Uterus (tissue), 2 donors: Measurements from ENCODE around the gene GATAD2B.

Experiments used
- CTCF ChIP-seq, 4 experiments: fragments of 200-600 bp in 2 of 4; fragments of 450-650 bp in 2 of 4; sonication (generic) in 2 of 4; IDR thresholded peaks; one replicate each; pipeline ENCODE4 v1.5.1; 2016 to 2019; ENCODE audit warnings: antibody characterized with exemption in 4 of 4, mild to moderate bottlenecking in 2 of 4, moderate library complexity in 1 of 4
- POLR2A ChIP-seq, 2 donors: fragments of 450-650 bp; IDR thresholded peaks; one replicate each; pipeline ENCODE4 v1.6.1; 2016; ENCODE audit warnings: antibody characterized with exemption in 2 of 2, mild to moderate bottlenecking in 1 of 2, moderate library complexity in 1 of 2

- TF ChIP-seq CTCF (IDR thresholded peaks at IDR 0.05) (no peak), POLR2A (IDR thresholded peaks at IDR 0.05) (no peak)
Measured at GRCh38 chr1:153779781-153780541, 142.8 kb downstream of the GATAD2B start.
